ENCODE measurements around the gene GOT1. TPM values are rescaled to one million over a fixed set of nuclear protein-coding genes. Genes with fewer than 3 reads are reported as not detected.

Gene GOT1
- total and polyA plus RNA-seq, 10 donors = 9.9 to 23.1 (median 15.5) TPM

- no peaks in the 10 kb centered on the region for H3K4me1 ChIP-seq
- no peak for DNase-seq
- H3K9me3 ChIP-seq = no peaks in the 10 kb centered on the region
- intact Hi-C loops (cut with DNase I; ENCODE audit: low total_unique reads) = no loop called here
- 83 to 90% (median 87%) methylated on average over 2 of the region's 2 CpGs for WGBS, 5 donors
- H3K27me3 ChIP-seq (replicated peaks in 1 of 7) = no peaks in the 10 kb centered on the region
- TF ChIP-seq CTCF (IDR thresholded peaks at IDR 0.05 in 8 of 11, conservative IDR thresholded peaks at IDR 0.05 in 3 of 11) (no peak), POLR2A (IDR thresholded peaks at IDR 0.05) (no peak), POLR2AphosphoS5 (IDR thresholded peaks at IDR 0.05) (no peak)
- no peak overlapping the region for H3K4me3 ChIP-seq
- H3K36me3 ChIP-seq = no peaks in the 10 kb centered on the region
- no peak overlapping the region for H3K27ac ChIP-seq
Measured at GRCh38 chr10:99456931-99457288, 26.5 kb upstream of the GOT1 start.

- H3K27me3 ChIP-seq (replicated peaks in 1 of 7) = peaks cover 0 to 1% (median 0%) of the 10 kb centered on the region in 7 donors
- H3K9me3 ChIP-seq = no peaks in the 10 kb centered on the region
- H3K36me3 ChIP-seq = no peaks in the 10 kb centered on the region
- H3K4me3 ChIP-seq = no peak overlapping the region
- H3K4me1 ChIP-seq = no peaks in the 10 kb centered on the region
- DNase-seq = no peak
- TF ChIP-seq POLR2A (IDR thresholded peaks at IDR 0.05) = no peak
- TF ChIP-seq CTCF (IDR thresholded peaks at IDR 0.05 in 8 of 11, conservative IDR thresholded peaks at IDR 0.05 in 3 of 11) = no peak
- no peak for TF ChIP-seq POLR2AphosphoS5 (IDR thresholded peaks at IDR 0.05)
- intact Hi-C loops (cut with DNase I; ENCODE audit: low total_unique reads) = no loop called here
- no peak overlapping the region for H3K27ac ChIP-seq
- 93 to 96% (median 94%) methylated on average over 3 of the region's 3 CpGs for WGBS, 5 donors
Measured at GRCh38 chr10:99456207-99456930, 25.9 kb upstream of the GOT1 start.

- Histone ChIP-seq H3K4me3 (no peak overlapping the region), H3K27ac (no peak overlapping the region), H3K36me3 (no peaks in the 10 kb centered on the region), H3K9me3 (no peaks in the 10 kb centered on the region), H3K4me1 (no peaks in the 10 kb centered on the region), H3K27me3 (replicated peaks in 1 of 7) (peaks cover 0 to 11% (median 0%) of the 10 kb centered on the region in 7 donors)
- intact Hi-C loops (cut with DNase I; ENCODE audit: low total_unique reads) = no loop called here
- DNase-seq = no peak
- no peak for TF ChIP-seq POLR2A (IDR thresholded peaks at IDR 0.05)
- no peak for TF ChIP-seq POLR2AphosphoS5 (IDR thresholded peaks at IDR 0.05)
- no peak for TF ChIP-seq CTCF (IDR thresholded peaks at IDR 0.05 in 8 of 11, conservative IDR thresholded peaks at IDR 0.05 in 3 of 11)
- 82 to 100% (median 87%) methylated on average over 1 of the region's 1 CpG for WGBS, 5 donors
Measured at GRCh38 chr10:99451981-99452380, 21.6 kb upstream of the GOT1 start.

- TF ChIP-seq CTCF (IDR thresholded peaks at IDR 0.05 in 8 of 11, conservative IDR thresholded peaks at IDR 0.05 in 3 of 11) (no peak), POLR2AphosphoS5 (IDR thresholded peaks at IDR 0.05) (no peak), POLR2A (IDR thresholded peaks at IDR 0.05) (no peak)
- Histone ChIP-seq H3K36me3 (no peaks in the 10 kb centered on the region), H3K4me1 (no peaks in the 10 kb centered on the region), H3K27ac (no peak overlapping the region), H3K4me3 (no peak overlapping the region), H3K27me3 (replicated peaks in 1 of 7) (peaks cover 0 to 11% (median 0%) of the 10 kb centered on the region in 7 donors), H3K9me3 (no peaks in the 10 kb centered on the region)
- intact Hi-C loops (cut with DNase I; ENCODE audit: low total_unique reads) = no loop called here
- whole genome bisulfite sequencing, 5 donors = 73 to 85% (median 74%) methylated on average over 5 of the region's 5 CpGs
- no peak for DNase-seq
Measured at GRCh38 chr10:99451499-99451788, 21.0 kb upstream of the GOT1 start.
